ENCODE data around the gene HHAT. TPM values are rescaled to one million over a fixed set of nuclear protein-coding genes. Genes with fewer than 3 reads are reported as not detected.

Gene HHAT
- total RNA-seq: 4.7 TPM

- Histone ChIP-seq H3K36me3 (ENCODE audit: control insufficient read depth in 3 of 3, insufficient read depth in 3 of 3, low read length in 3 of 3) (no peaks in the 10 kb centered on the region), H3K27ac (ENCODE audit: low read depth, low read length) (peak within 1 kb of the TSS; percentile 79), H3K27me3 (ENCODE audit: control insufficient read depth in 3 of 3, insufficient read depth in 3 of 3, low read length in 3 of 3) (no peaks in the 10 kb centered on the region), H3K4me1 (ENCODE audit: control insufficient read depth in 3 of 3, insufficient read depth in 3 of 3, low read length in 3 of 3) (peaks cover 6 to 12% (median 7%) of the 10 kb centered on the region in 3 donors), H3K9ac (ENCODE audit: low read depth in 1 of 3, low read length in 3 of 3) (peak within 1 kb of the TSS; percentile 75 to 87 (median 83)), H3K4me3 (ENCODE audit: low read length in 3 of 3) (peak within 1 kb of the TSS; percentile 80 to 91 (median 84)), H3K9me3 (ENCODE audit: control insufficient read depth in 3 of 3, low read length in 3 of 3) (no peaks in the 10 kb centered on the region)
Measured at GRCh38 chr1:210328746-210329503, at the start of gene HHAT. Gene HHAT, plus strand, starts transcription at chr1:210328902. Its CDS starts 20,074 bp downstream, at chr1:210348976.

- Histone ChIP-seq H3K4me3 (ENCODE audit: low read length in 3 of 3) (no peak overlapping the region), H3K27ac (ENCODE audit: low read depth, low read length) (no peak overlapping the region), H3K9me3 (ENCODE audit: control insufficient read depth in 3 of 3, low read length in 3 of 3) (peaks cover 3 to 7% (median 5%) of the 10 kb centered on the region in 3 donors), H3K4me1 (ENCODE audit: control insufficient read depth in 3 of 3, insufficient read depth in 3 of 3, low read length in 3 of 3) (no peaks in the 10 kb centered on the region), H3K9ac (ENCODE audit: low read depth in 1 of 3, low read length in 3 of 3) (no peak overlapping the region), H3K36me3 (ENCODE audit: control insufficient read depth in 3 of 3, insufficient read depth in 3 of 3, low read length in 3 of 3) (no peaks in the 10 kb centered on the region), H3K27me3 (ENCODE audit: control insufficient read depth in 3 of 3, insufficient read depth in 3 of 3, low read length in 3 of 3) (no peaks in the 10 kb centered on the region)
Measured at GRCh38 chr1:210280221-210280620, 48.5 kb upstream of the HHAT start.

GRCh38 chr1:210288116-210288515, 40.6 kb upstream of the HHAT start:
- H3K9me3 ChIP-seq (ENCODE audit: control insufficient read depth in 3 of 3, low read length in 3 of 3): no peaks in the 10 kb centered on the region
- peaks cover 4 to 7% (median 7%) of the 10 kb centered on the region in 3 donors for H3K4me1 ChIP-seq (ENCODE audit: control insufficient read depth in 3 of 3, insufficient read depth in 3 of 3, low read length in 3 of 3)
- no peak overlapping the region for H3K4me3 ChIP-seq (ENCODE audit: low read length in 3 of 3)
- no peaks in the 10 kb centered on the region for H3K36me3 ChIP-seq (ENCODE audit: control insufficient read depth in 3 of 3, insufficient read depth in 3 of 3, low read length in 3 of 3)
- H3K9ac ChIP-seq (ENCODE audit: low read depth in 1 of 3, low read length in 3 of 3): no peak overlapping the region
- H3K27ac ChIP-seq (ENCODE audit: low read depth, low read length): no peak overlapping the region
- H3K27me3 ChIP-seq (ENCODE audit: control insufficient read depth in 3 of 3, insufficient read depth in 3 of 3, low read length in 3 of 3): no peaks in the 10 kb centered on the region

- Histone ChIP-seq H3K27ac (ENCODE audit: low read depth, low read length) (no peak overlapping the region), H3K9me3 (ENCODE audit: control insufficient read depth in 3 of 3, low read length in 3 of 3) (no peaks in the 10 kb centered on the region), H3K36me3 (ENCODE audit: control insufficient read depth in 3 of 3, insufficient read depth in 3 of 3, low read length in 3 of 3) (no peaks in the 10 kb centered on the region), H3K4me3 (ENCODE audit: low read length in 3 of 3) (no peak overlapping the region), H3K9ac (ENCODE audit: low read depth in 1 of 3, low read length in 3 of 3) (no peak overlapping the region), H3K27me3 (ENCODE audit: control insufficient read depth in 3 of 3, insufficient read depth in 3 of 3, low read length in 3 of 3) (no peaks in the 10 kb centered on the region), H3K4me1 (ENCODE audit: control insufficient read depth in 3 of 3, insufficient read depth in 3 of 3, low read length in 3 of 3) (peaks cover 8 to 12% (median 12%) of the 10 kb centered on the region in 3 donors)
Measured at GRCh38 chr1:210289248-210289647, 39.5 kb upstream of the HHAT start.

GRCh38 chr1:210291081-210291764, 37.5 kb upstream of the HHAT start:
- Histone ChIP-seq H3K27me3 (ENCODE audit: control insufficient read depth in 3 of 3, insufficient read depth in 3 of 3, low read length in 3 of 3) (no peaks in the 10 kb centered on the region), H3K4me3 (ENCODE audit: low read length in 3 of 3) (no peak overlapping the region), H3K27ac (ENCODE audit: low read depth, low read length) (no peak overlapping the region), H3K9ac (ENCODE audit: low read depth in 1 of 3, low read length in 3 of 3) (no peak overlapping the region), H3K36me3 (ENCODE audit: control insufficient read depth in 3 of 3, insufficient read depth in 3 of 3, low read length in 3 of 3) (no peaks in the 10 kb centered on the region), H3K9me3 (ENCODE audit: control insufficient read depth in 3 of 3, low read length in 3 of 3) (no peaks in the 10 kb centered on the region), H3K4me1 (ENCODE audit: control insufficient read depth in 3 of 3, insufficient read depth in 3 of 3, low read length in 3 of 3) (peaks cover 12 to 22% (median 21%) of the 10 kb centered on the region in 3 donors)

GRCh38 chr1:210291786-210292230, 36.9 kb upstream of the HHAT start:
- H3K9me3 ChIP-seq (ENCODE audit: control insufficient read depth in 3 of 3, low read length in 3 of 3): no peaks in the 10 kb centered on the region
- H3K4me3 ChIP-seq (ENCODE audit: low read length in 3 of 3): peak overlapping the region; percentile 63 to 72 (median 66)
- no peaks in the 10 kb centered on the region for H3K36me3 ChIP-seq (ENCODE audit: control insufficient read depth in 3 of 3, insufficient read depth in 3 of 3, low read length in 3 of 3)
- peak overlapping the region in 2 of 3 donors; percentile 70 to 79 for H3K9ac ChIP-seq (ENCODE audit: low read depth in 1 of 3, low read length in 3 of 3)
- H3K4me1 ChIP-seq (ENCODE audit: control insufficient read depth in 3 of 3, insufficient read depth in 3 of 3, low read length in 3 of 3): peaks cover 12 to 22% (median 21%) of the 10 kb centered on the region in 3 donors
- no peaks in the 10 kb centered on the region for H3K27me3 ChIP-seq (ENCODE audit: control insufficient read depth in 3 of 3, insufficient read depth in 3 of 3, low read length in 3 of 3)
- peak overlapping the region; percentile 74 for H3K27ac ChIP-seq (ENCODE audit: low read depth, low read length)

GRCh38 chr1:210292231-210292871, 36.4 kb upstream of the HHAT start:
- Histone ChIP-seq H3K9ac (ENCODE audit: low read depth in 1 of 3, low read length in 3 of 3) (peak overlapping the region; percentile 57 to 79 (median 70)), H3K36me3 (ENCODE audit: control insufficient read depth in 3 of 3, insufficient read depth in 3 of 3, low read length in 3 of 3) (no peaks in the 10 kb centered on the region), H3K9me3 (ENCODE audit: control insufficient read depth in 3 of 3, low read length in 3 of 3) (no peaks in the 10 kb centered on the region), H3K4me3 (ENCODE audit: low read length in 3 of 3) (peak overlapping the region; percentile 63 to 72 (median 66)), H3K27ac (ENCODE audit: low read depth, low read length) (peak overlapping the region; percentile 74), H3K27me3 (ENCODE audit: control insufficient read depth in 3 of 3, insufficient read depth in 3 of 3, low read length in 3 of 3) (no peaks in the 10 kb centered on the region), H3K4me1 (ENCODE audit: control insufficient read depth in 3 of 3, insufficient read depth in 3 of 3, low read length in 3 of 3) (peaks cover 12 to 22% (median 21%) of the 10 kb centered on the region in 3 donors)

- peaks cover 12 to 22% (median 21%) of the 10 kb centered on the region in 3 donors for H3K4me1 ChIP-seq (ENCODE audit: control insufficient read depth in 3 of 3, insufficient read depth in 3 of 3, low read length in 3 of 3)
Measured at GRCh38 chr1:210293171-210293607, 35.5 kb upstream of the HHAT start.

GRCh38 chr1:210294999-210295745, 33.5 kb upstream of the HHAT start:
- Histone ChIP-seq H3K4me1 (ENCODE audit: control insufficient read depth in 3 of 3, insufficient read depth in 3 of 3, low read length in 3 of 3) (peaks cover 18 to 24% (median 21%) of the 10 kb centered on the region in 3 donors), H3K4me3 (ENCODE audit: low read length in 3 of 3) (no peak overlapping the region), H3K36me3 (ENCODE audit: control insufficient read depth in 3 of 3, insufficient read depth in 3 of 3, low read length in 3 of 3) (no peaks in the 10 kb centered on the region), H3K9me3 (ENCODE audit: control insufficient read depth in 3 of 3, low read length in 3 of 3) (no peaks in the 10 kb centered on the region), H3K27me3 (ENCODE audit: control insufficient read depth in 3 of 3, insufficient read depth in 3 of 3, low read length in 3 of 3) (no peaks in the 10 kb centered on the region), H3K27ac (ENCODE audit: low read depth, low read length) (peak overlapping the region; percentile 13), H3K9ac (ENCODE audit: low read depth in 1 of 3, low read length in 3 of 3) (peak overlapping the region in 1 of 3 donors; percentile 3)

More at GRCh38 chr1:210293171-210293607, 35.5 kb upstream of the HHAT start:
- H3K9ac ChIP-seq (ENCODE audit: low read depth in 1 of 3, low read length in 3 of 3): peak overlapping the region in 2 of 3 donors; percentile 70 to 79
- no peaks in the 10 kb centered on the region for H3K36me3 ChIP-seq (ENCODE audit: control insufficient read depth in 3 of 3, insufficient read depth in 3 of 3, low read length in 3 of 3)
- peak overlapping the region; percentile 74 for H3K27ac ChIP-seq (ENCODE audit: low read depth, low read length)
- H3K4me3 ChIP-seq (ENCODE audit: low read length in 3 of 3): peak overlapping the region; percentile 63 to 72 (median 66)
- H3K9me3 ChIP-seq (ENCODE audit: control insufficient read depth in 3 of 3, low read length in 3 of 3): no peaks in the 10 kb centered on the region
- H3K27me3 ChIP-seq (ENCODE audit: control insufficient read depth in 3 of 3, insufficient read depth in 3 of 3, low read length in 3 of 3): no peaks in the 10 kb centered on the region

Data from skeletal muscle tissue (tissue), 4 donors.